ENCODE data around the gene ZNF611.

DNA sequence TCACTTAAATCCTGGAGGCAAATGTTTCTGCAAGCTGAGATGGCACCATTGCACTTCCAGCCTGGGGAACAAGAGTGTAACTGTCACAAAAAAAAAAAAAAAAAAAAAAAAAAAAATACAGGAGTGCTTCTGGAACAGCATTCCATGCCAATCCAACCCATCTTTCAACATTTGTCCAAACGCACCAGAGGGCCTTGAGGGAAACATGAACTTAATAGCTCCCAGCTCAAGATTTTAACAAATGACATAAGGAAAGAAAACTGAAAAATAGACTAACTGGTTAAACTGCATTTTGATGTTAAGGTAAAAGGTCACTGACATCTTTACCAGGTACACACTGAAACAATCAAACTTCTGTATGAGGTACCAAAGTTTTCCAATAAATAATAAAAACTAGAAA lies 49.0 kb downstream of the ZNF611 start:
- TF ChIP-seq GATA2 (IDR thresholded peaks at IDR 0.05; ENCODE audit: low read depth, low read length): no peak
- no peak for TF ChIP-seq GATA3 (IDR thresholded peaks at IDR 0.05; ENCODE audit: low read depth, low read length)
